Bronchial epithelial cell (primary cell): ENCODE results near the gene LRRC4C. TPM values are rescaled to one million over a fixed set of nuclear protein-coding genes. Genes with fewer than 3 reads are reported as not detected.
"Not testable (repeated sequence)": the region's sequence is repeated elsewhere in the genome, so short reads cannot be mapped to it uniquely, and the experiment has no call there.

Experiments
- DNase-seq: peaks from one replicate; pipeline ENCODE4 v3.0.0-alpha.2; 2010; ENCODE audit warnings: low read depth
- FAIRE-seq: peaks from 2 replicates; lab custom pipeline; 2011; peaks lifted over from hg19 to GRCh38; lab: Jason Lieb, UNC
- H3K27me3 ChIP-seq: 2 replicates; pipeline ENCODE4 v1.5.1; 2011; ENCODE audit warnings: low read length; ENCODE audit not compliant: control insufficient read depth, insufficient read depth
- H3K36me3 ChIP-seq: 2 replicates; pipeline ENCODE4 v1.5.1; 2011; ENCODE audit warnings: low read length; ENCODE audit not compliant: control insufficient read depth, insufficient read depth
- H3K4me3 ChIP-seq: 2 replicates; pipeline ENCODE4 v1.5.1; 2011; ENCODE audit warnings: mild to moderate bottlenecking, low read depth, low read length, control low read depth
- CTCF ChIP-seq: IDR thresholded peaks from 2 replicates; pipeline ENCODE4 v1.5.1; 2011; ENCODE audit warnings: mild to moderate bottlenecking, moderate library complexity, low read length, control low read depth, inconsistent platforms; ENCODE audit not compliant: insufficient read depth, severe bottlenecking
- total RNA-seq: library from RNA; depleted of rRNA; stranded (reverse); fragments of >200 nt; gene quantifications from 2 replicates; pipeline ENCODE4 v1.2.1, GENCODE V29; 2014

The LRRC4C gene
- total RNA-seq, 1 donor from 2014 or later, result not detected

GRCh38 chr11:40974186-40974795 lies 485.2 kb downstream of the LRRC4C start:
- no peaks in the 10 kb centered on the region for H3K36me3 ChIP-seq
- H3K27me3 ChIP-seq, result no peaks in the 10 kb centered on the region
- TF ChIP-seq CTCF, result no peak
- DNase-seq (peak; percentile 16), FAIRE-seq (no peak)
- no peak overlapping the region for H3K4me3 ChIP-seq

GRCh38 chr11:40958707-40959106 lies 500.7 kb downstream of the LRRC4C start:
- Histone ChIP-seq H3K36me3 (no peaks in the 10 kb centered on the region), H3K27me3 (no peaks in the 10 kb centered on the region), H3K4me3 (no peak overlapping the region)
- no peak for TF ChIP-seq CTCF
- DNase-seq (peak; percentile 36), FAIRE-seq (no peak)

GRCh38 chr11:40952479-40952878 lies 507.0 kb downstream of the LRRC4C start:
- FAIRE-seq, result no peak

GRCh38 chr11:40938002-40938401 lies 521.5 kb downstream of the LRRC4C start:
- Histone ChIP-seq H3K27me3 (no peaks in the 10 kb centered on the region), H3K4me3 (no peak overlapping the region), H3K36me3 (no peaks in the 10 kb centered on the region)
- TF ChIP-seq CTCF, result no peak
- no peak for FAIRE-seq
- DNase-seq, result no peak

More at GRCh38 chr11:40952479-40952878, 507.0 kb downstream of the LRRC4C start:
- Histone ChIP-seq H3K4me3 (no peak overlapping the region), H3K27me3 (no peaks in the 10 kb centered on the region), H3K36me3 (no peaks in the 10 kb centered on the region)
- no peak for DNase-seq
- no peak for TF ChIP-seq CTCF

- H3K27me3 ChIP-seq, result no peaks in the 10 kb centered on the region
- no peak for FAIRE-seq
- no peak for DNase-seq
- no peak overlapping the region for H3K4me3 ChIP-seq
- no peaks in the 10 kb centered on the region for H3K36me3 ChIP-seq
- peak; percentile 29 for TF ChIP-seq CTCF
Observed at GRCh38 chr11:40924915-40925314, 534.5 kb downstream of the LRRC4C start.

- FAIRE-seq (no peak), DNase-seq (no peak)
- no peak overlapping the region for H3K4me3 ChIP-seq
- TF ChIP-seq CTCF, result no peak
- H3K27me3 ChIP-seq, result no peaks in the 10 kb centered on the region
- no peaks in the 10 kb centered on the region for H3K36me3 ChIP-seq
Observed at GRCh38 chr11:40921246-40921645, 538.2 kb downstream of the LRRC4C start.

- not testable (repeated sequence) for FAIRE-seq, H3K4me3 ChIP-seq, H3K36me3 ChIP-seq, DNase-seq, H3K27me3 ChIP-seq
Observed at GRCh38 chr11:40910774-40911173, 548.7 kb downstream of the LRRC4C start.
